OCI-LY7 (cell line): ENCODE data around the gene AKR1E2.

Source experiments
- CTCF ChIP-seq: fragments of 200-600 bp; sonication (generic); conservative IDR thresholded peaks from 2 replicates; pipeline ENCODE4 v1.5.1; 2014; ENCODE audit warnings: mild to moderate bottlenecking, antibody characterized with exemption, low read length, moderate library complexity, mixed read lengths
- EZH2phosphoT487 ChIP-seq: fragments of 200-600 bp; sonication (generic); IDR thresholded peaks from 2 replicates; pipeline ENCODE4 v1.6.1; 2018; ENCODE audit warnings: low read depth, borderline replicate concordance, mild to moderate bottlenecking, mixed run types, antibody characterized with exemption, low read length, moderate library complexity, mixed read lengths

DNA sequence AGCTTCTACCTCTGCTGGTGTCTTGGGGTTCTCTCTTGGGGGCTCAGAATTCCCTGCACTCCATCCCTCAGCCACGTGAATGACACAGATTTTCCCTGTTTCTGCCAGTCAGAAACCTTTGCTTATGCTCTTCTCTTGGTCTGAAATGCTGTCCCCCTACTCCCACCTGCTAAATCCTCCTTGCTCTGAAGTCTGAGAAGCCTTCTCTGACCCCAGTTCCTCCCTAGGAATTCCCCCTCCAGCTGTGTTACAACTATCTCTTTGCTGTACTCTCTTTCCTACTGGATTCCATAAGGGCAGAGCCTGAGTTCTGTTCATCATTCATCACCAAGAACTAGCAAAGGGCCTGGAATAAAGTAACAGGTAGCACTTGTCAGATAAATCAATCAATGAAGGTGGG lies 33.6 kb upstream of the AKR1E2 start:
- TF ChIP-seq CTCF (no peak), EZH2phosphoT487 (no peak)
